ENCODE data around the gene CACNA1S.

DNA sequence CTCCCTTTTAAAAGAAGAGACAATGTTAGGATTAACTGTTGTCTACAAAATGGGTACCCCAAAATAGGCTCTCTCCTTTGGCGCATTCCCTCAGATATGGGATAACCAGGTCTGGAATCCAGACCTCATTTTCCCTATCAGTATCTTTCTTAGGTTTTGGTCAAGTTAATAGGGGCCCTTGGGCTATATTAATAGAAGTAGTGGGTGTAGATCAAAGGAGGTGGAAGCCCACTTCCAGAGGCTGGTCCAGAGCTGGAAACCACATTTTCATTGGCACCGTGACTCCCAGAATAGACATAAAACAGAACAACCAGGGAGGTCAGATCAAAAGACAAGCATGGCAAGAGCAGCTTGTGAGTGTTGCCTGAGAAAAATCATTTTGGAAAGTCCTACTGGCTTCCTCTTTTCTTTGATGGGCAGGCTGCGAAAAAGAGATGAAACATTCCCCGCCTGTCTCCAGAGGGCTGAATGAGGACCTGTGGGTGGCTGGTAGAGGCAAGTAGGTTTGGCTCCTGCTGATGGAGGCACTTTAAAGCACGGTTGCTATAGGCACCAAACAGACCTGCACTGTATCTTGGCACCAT lies 62.9 kb downstream of the CACNA1S start:
- TF ChIP-seq, protein P1, sequence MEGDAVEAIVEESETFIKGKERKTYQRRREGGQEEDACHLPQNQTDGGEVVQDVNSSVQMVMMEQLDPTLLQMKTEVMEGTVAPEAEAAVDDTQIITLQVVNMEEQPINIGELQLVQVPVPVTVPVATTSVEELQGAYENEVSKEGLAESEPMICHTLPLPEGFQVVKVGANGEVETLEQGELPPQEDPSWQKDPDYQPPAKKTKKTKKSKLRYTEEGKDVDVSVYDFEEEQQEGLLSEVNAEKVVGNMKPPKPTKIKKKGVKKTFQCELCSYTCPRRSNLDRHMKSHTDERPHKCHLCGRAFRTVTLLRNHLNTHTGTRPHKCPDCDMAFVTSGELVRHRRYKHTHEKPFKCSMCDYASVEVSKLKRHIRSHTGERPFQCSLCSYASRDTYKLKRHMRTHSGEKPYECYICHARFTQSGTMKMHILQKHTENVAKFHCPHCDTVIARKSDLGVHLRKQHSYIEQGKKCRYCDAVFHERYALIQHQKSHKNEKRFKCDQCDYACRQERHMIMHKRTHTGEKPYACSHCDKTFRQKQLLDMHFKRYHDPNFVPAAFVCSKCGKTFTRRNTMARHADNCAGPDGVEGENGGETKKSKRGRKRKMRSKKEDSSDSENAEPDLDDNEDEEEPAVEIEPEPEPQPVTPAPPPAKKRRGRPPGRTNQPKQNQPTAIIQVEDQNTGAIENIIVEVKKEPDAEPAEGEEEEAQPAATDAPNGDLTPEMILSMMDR (IDR thresholded peaks at IDR 0.05; ENCODE audit: poor library complexity) = no peak
- TF ChIP-seq EZH2phosphoT487 (IDR thresholded peaks at IDR 0.05; ENCODE audit: low read depth, severe bottlenecking, unreplicated experiment) (no peak), EZH2 (IDR thresholded peaks at IDR 0.05; ENCODE audit: borderline replicate concordance) (no peak)

All from hepatocyte (in vitro differentiated cells).